Kidney (tissue), 14 donors: Measurements from ENCODE around the gene MAPRE2. TPM values are rescaled to one million over a fixed set of nuclear protein-coding genes. Genes with fewer than 3 reads are reported as not detected.
A peak's percentile ranks its signal among the peaks of the same experiment; 100 is the strongest.

Source experiments
- DNase-seq, 5 donors: peaks; one replicate each; pipeline ENCODE4 v3.0.0-alpha.2; 2013 to 2020
- FAIRE-seq: peaks from 2 replicates; lab custom pipeline; 2012; peaks lifted over from hg19 to GRCh38; lab: Jason Lieb, UNC
- H3K27ac ChIP-seq, 2 donors: one replicate each; pipeline ENCODE4 v1.7.0; 2013; ENCODE audit warnings: low read depth in 2 of 2, low read length in 2 of 2, inconsistent platforms in 1 of 2
- H3K27me3 ChIP-seq: one replicate; pipeline ENCODE4 v1.7.1; 2013; ENCODE audit warnings: low read length, inconsistent platforms; ENCODE audit not compliant: control insufficient read depth, insufficient read depth
- H3K36me3 ChIP-seq, 3 donors: one replicate each; pipeline versions ENCODE4 v1.7.0 to v1.7.1; 2013; ENCODE audit warnings: low read length in 3 of 3, control low read depth in 1 of 3, inconsistent platforms in 1 of 3; ENCODE audit not compliant: insufficient read depth in 3 of 3, control insufficient read depth in 2 of 3
- H3K4me1 ChIP-seq, 3 donors: one replicate each; pipeline versions ENCODE4 v1.7.0 to v1.7.1; 2013; ENCODE audit warnings: low read length in 3 of 3, inconsistent platforms in 1 of 3, low read depth in 1 of 3; ENCODE audit not compliant: control insufficient read depth in 2 of 3, insufficient read depth in 2 of 3
- H3K4me3 ChIP-seq, 3 donors: one replicate each; pipeline versions ENCODE4 v1.7.0 to v1.8.1; 2013; ENCODE audit warnings: low read length in 3 of 3, control low read depth in 1 of 3, inconsistent platforms in 1 of 3
- H3K9ac ChIP-seq, 3 donors: one replicate each; pipeline versions ENCODE4 v1.7.0 to v1.7.1; 2013; ENCODE audit warnings: low read length in 3 of 3, control low read depth in 1 of 3, inconsistent platforms in 1 of 3
- H3K9me3 ChIP-seq, 3 donors: one replicate each; pipeline versions ENCODE4 v1.7.0 to v1.7.1; 2013; ENCODE audit warnings: low read length in 3 of 3, control low read depth in 1 of 3, inconsistent platforms in 1 of 3; ENCODE audit not compliant: control insufficient read depth in 2 of 3, insufficient read depth in 1 of 3
- intact Hi-C: fragments of 100-400 bp; cut with DNase I; formaldehyde crosslinking; loops from one replicate; pipeline ENCODE4 v1.11.1; 2022
- polyA plus RNA-seq: library from polyadenylated mRNA; stranded (reverse); fragments of 350-450 nt; fragmentation: Illumina TruSeq; extraction: RNeasy Lipid Tissue Mini Kit (QIAGEN cat#74804); gene quantifications from one replicate; pipeline ENCODE4 v1.2.3, GENCODE V29; 2014; ENCODE audit warnings: low read depth, low replicate concordance; ENCODE audit not compliant: insufficient read depth
- total RNA-seq: library from RNA; stranded (reverse); fragmentation: NEBNext Ultra II Directional; extraction: Animal tissue kit (Norgen Biotek cat#: 25700); gene quantifications from one replicate; pipeline ENCODE4 v1.2.1, GENCODE V29; 2021
- TF ChIP-seq, protein P1 (sequence below): IDR thresholded peaks from 3 replicates; pipeline ENCODE4 v1.5.1; 2012; ENCODE audit warnings: mild to moderate bottlenecking, moderate library complexity, borderline replicate concordance; ENCODE audit not compliant: insufficient read depth; ENCODE audit errors: extremely low read depth
- donor health status: control.
- donor health status: control.
- donor health status: control.
- donor health status: control.
- donor health status: control.
- donor health status: DM: yes; HTN: yes; CAD: no.
- donor health status: Normal renal cell carcinoma (clear cell type).

Gene MAPRE2
- total and polyA plus RNA-seq, 2 donors from 2014 or later = 15.2 to 30.2 TPM

DNA sequence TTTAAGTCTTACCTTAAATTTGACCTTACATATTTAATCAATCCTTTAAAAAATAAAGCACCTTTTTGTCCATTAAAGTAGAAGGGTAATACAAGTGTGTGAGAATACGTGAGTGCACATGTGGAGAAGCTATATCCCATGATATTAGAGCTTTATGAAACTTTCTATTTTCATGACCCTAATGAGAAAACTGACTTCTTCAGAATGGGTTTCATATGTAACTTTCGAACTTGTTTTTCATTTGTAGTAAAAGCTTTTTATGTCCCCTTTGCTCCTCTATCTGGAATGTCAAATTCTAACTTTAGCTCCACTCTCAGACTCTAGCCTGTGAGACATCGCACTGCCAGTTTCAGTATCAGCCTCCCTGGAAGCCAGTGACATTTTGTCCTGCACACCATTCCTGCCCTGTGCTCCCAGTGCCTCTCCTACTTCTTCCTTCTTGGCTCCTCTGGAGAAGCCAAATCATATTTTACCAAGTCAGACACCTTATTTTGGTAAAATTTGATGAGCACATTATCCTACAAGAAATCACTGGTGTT, 42.0 kb downstream of the MAPRE2 start:
- peaks cover 0 to 15% (median 0%) of the 10 kb centered on the region in 3 donors for H3K4me1 ChIP-seq
- H3K27me3 ChIP-seq = no peaks in the 10 kb centered on the region
- TF ChIP-seq, protein P1, sequence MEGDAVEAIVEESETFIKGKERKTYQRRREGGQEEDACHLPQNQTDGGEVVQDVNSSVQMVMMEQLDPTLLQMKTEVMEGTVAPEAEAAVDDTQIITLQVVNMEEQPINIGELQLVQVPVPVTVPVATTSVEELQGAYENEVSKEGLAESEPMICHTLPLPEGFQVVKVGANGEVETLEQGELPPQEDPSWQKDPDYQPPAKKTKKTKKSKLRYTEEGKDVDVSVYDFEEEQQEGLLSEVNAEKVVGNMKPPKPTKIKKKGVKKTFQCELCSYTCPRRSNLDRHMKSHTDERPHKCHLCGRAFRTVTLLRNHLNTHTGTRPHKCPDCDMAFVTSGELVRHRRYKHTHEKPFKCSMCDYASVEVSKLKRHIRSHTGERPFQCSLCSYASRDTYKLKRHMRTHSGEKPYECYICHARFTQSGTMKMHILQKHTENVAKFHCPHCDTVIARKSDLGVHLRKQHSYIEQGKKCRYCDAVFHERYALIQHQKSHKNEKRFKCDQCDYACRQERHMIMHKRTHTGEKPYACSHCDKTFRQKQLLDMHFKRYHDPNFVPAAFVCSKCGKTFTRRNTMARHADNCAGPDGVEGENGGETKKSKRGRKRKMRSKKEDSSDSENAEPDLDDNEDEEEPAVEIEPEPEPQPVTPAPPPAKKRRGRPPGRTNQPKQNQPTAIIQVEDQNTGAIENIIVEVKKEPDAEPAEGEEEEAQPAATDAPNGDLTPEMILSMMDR = no peak
- FAIRE-seq (no peak), DNase-seq (no peak)
- H3K9me3 ChIP-seq = no peaks in the 10 kb centered on the region
- H3K27ac ChIP-seq = no peak overlapping the region
- intact Hi-C loops = no loop called here
- H3K36me3 ChIP-seq = no peaks in the 10 kb centered on the region
- H3K4me3 ChIP-seq = no peak overlapping the region
- H3K9ac ChIP-seq = no peak overlapping the region

DNA sequence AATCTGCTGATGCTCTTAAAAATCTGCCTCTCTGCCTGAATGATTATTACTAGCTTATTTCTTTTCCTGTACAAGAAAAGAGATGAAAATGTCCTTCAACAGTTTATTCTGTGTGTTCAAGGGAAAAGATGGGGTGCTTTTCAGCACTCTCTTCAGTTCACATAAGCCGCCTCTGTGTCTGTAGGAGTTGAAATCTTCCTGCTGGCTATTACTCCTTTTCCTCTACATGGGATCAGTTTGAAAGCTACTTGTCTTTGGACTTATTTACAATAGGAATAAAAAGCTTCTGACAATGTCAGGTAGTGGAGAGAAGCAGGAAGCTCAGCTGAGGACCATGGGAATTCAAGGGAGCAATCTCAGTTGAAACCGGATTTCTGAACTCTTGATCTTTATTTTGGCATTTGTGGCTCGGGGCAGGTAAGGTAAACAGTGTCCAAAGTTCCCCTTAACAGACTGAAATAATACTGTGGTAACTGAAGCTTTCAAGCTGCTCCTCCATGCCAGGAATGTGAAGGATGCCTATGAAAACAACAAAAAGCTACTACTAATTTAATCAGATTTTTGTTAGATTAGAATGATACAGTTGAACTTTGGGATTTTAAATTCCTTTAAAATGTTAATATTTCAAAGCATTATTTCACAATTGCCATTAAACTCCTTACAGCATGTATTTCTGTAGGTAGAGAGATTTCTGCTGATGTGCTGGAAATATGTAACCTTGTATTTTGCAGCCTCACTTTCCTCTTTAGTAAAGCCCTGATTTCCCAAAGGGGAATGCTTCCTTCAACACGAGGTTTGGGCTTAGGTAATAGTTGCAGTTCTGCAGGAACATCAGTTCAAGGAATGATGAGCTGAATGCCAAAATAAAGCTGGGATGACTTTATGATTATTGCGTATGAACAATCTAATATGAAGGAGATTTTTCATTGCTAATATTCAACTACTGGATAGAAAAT, 43.6 kb downstream of the MAPRE2 start:
- peak; percentile 54 for FAIRE-seq
- Histone ChIP-seq H3K9ac (no peak overlapping the region), H3K4me1 (peaks cover 0 to 15% (median 0%) of the 10 kb centered on the region in 3 donors)

DNA sequence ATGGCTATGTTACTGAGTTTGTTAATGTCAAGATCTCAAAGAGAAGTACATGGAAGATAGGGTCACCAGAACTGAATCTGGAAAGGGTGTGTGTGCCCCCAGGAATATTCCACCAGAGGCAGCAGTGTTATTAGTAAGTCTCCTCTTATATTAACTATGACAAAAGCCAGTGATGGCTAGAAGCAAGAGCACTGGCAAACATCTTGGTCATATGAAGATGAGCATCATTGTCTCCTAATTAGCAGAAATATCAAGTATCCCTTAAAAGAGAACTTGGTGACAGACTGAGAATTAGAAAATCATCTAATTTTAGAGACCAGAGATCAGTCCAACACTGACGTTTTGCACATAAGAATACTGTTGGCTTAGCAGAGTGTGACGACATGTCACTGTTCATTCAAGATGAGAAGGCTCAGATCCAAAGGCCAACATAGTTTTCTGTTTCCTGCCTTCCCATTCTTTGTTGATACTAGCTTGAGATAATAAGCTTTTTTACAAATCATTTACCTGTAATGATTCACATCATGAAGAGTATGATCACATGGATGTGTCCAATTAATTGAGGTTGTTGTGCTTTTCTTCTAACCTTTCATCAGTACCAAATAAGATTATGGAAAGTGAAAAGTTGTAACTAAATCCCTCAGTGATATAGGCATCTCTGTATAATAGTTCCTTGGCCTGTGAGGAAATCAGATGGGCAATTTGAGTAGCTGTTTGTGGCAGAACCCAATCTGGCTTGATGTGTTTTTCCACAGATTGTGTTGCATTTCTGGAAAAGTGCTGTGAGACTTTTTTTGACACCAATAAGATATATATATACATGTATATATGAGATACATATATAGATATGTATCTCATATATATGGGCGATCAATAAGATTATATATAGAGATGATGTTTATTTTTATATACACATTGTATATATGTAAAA, 44.5 kb downstream of the MAPRE2 start:
- peak in 1 of 5 donors; percentile 18 for DNase-seq
- intact Hi-C loops = no loop called here
- H3K4me1 ChIP-seq = peaks cover 0 to 15% (median 0%) of the 10 kb centered on the region in 3 donors
- H3K27me3 ChIP-seq = no peaks in the 10 kb centered on the region
- TF ChIP-seq, protein P1 = no peak
- no peak for FAIRE-seq
- no peak overlapping the region for H3K4me3 ChIP-seq
- no peaks in the 10 kb centered on the region for H3K9me3 ChIP-seq
- H3K27ac ChIP-seq = no peak overlapping the region
- no peak overlapping the region for H3K9ac ChIP-seq
- no peaks in the 10 kb centered on the region for H3K36me3 ChIP-seq

More for the DNA sequence above, 43.6 kb downstream of the MAPRE2 start:
- no peaks in the 10 kb centered on the region for H3K27me3 ChIP-seq
- peak in 2 of 5 donors; percentile 33 to 48 for DNase-seq
- H3K36me3 ChIP-seq = no peaks in the 10 kb centered on the region
- H3K4me3 ChIP-seq = no peak overlapping the region
- peak overlapping the region in 1 of 2 donors; percentile 10 for H3K27ac ChIP-seq
- no peaks in the 10 kb centered on the region for H3K9me3 ChIP-seq
- TF ChIP-seq, protein P1 = no peak
- intact Hi-C loops = no loop called here
